ENCODE results near the gene COASY.

Gene COASY

GRCh38 chr17:42522263-42522790 is 39.6 kb upstream of the COASY start:
- TF ChIP-seq ZFX (IDR thresholded peaks at IDR 0.05; ENCODE audit: borderline replicate concordance) (no peak), CTCF (IDR thresholded peaks at IDR 0.05) (no peak)

GRCh38 chr17:42522798-42523278 is 39.1 kb upstream of the COASY start:
- H3K27ac ChIP-seq: no peak overlapping the region
- TF ChIP-seq ZFX (IDR thresholded peaks at IDR 0.05; ENCODE audit: borderline replicate concordance) (no peak), CTCF (IDR thresholded peaks at IDR 0.05) (no peak)

More at GRCh38 chr17:42522263-42522790, 39.6 kb upstream of the COASY start:
- H3K27ac ChIP-seq: no peak overlapping the region

GRCh38 chr17:42525221-42525620 is 36.7 kb upstream of the COASY start:
- no peak overlapping the region for H3K27ac ChIP-seq
- no peak for TF ChIP-seq CTCF (IDR thresholded peaks at IDR 0.05)
- TF ChIP-seq ZFX (IDR thresholded peaks at IDR 0.05; ENCODE audit: borderline replicate concordance): no peak

GRCh38 chr17:42526031-42526444 is 35.9 kb upstream of the COASY start:
- TF ChIP-seq ZFX (IDR thresholded peaks at IDR 0.05; ENCODE audit: borderline replicate concordance) (no peak), CTCF (IDR thresholded peaks at IDR 0.05) (no peak)
- no peak overlapping the region for H3K27ac ChIP-seq

GRCh38 chr17:42527932-42528331 is 34.0 kb upstream of the COASY start:
- no peak overlapping the region for H3K27ac ChIP-seq
- no peak for TF ChIP-seq ZFX (IDR thresholded peaks at IDR 0.05; ENCODE audit: borderline replicate concordance)
- TF ChIP-seq CTCF (IDR thresholded peaks at IDR 0.05): no peak

GRCh38 chr17:42529061-42529460 is 32.9 kb upstream of the COASY start:
- TF ChIP-seq ZFX (IDR thresholded peaks at IDR 0.05; ENCODE audit: borderline replicate concordance): no peak
- no peak for TF ChIP-seq CTCF (IDR thresholded peaks at IDR 0.05)
- H3K27ac ChIP-seq: no peak overlapping the region

GRCh38 chr17:42530952-42531454 is 30.9 kb upstream of the COASY start:
- peak overlapping the region; percentile 45 for H3K27ac ChIP-seq
- TF ChIP-seq CTCF (IDR thresholded peaks at IDR 0.05): no peak
- TF ChIP-seq ZFX (IDR thresholded peaks at IDR 0.05; ENCODE audit: borderline replicate concordance): no peak
